Ishikawa (cell line): ENCODE measurements around the gene LCNL1.

Source experiments
- CEBPB ChIP-seq: IDR thresholded peaks from 2 replicates; pipeline ENCODE4 v1.6.1; 2012
- CREB1 ChIP-seq: IDR thresholded peaks from 2 replicates; pipeline ENCODE4 v1.6.1; 2012; ENCODE audit warnings: low read depth
- EGR1 ChIP-seq: IDR thresholded peaks from 2 replicates; pipeline ENCODE4 v1.6.1; 2012
- EP300 ChIP-seq: IDR thresholded peaks from 2 replicates; pipeline ENCODE4 v1.6.1; 2012; ENCODE audit warnings: borderline replicate concordance
- FOXM1 ChIP-seq: IDR thresholded peaks from 2 replicates; pipeline ENCODE4 v1.6.1; 2012; ENCODE audit warnings: low read depth, borderline replicate concordance
- NFIC ChIP-seq: IDR thresholded peaks from 2 replicates; pipeline ENCODE4 v1.6.1; 2012
- TAF1 ChIP-seq: IDR thresholded peaks from 2 replicates; pipeline ENCODE4 v1.6.1; 2012; ENCODE audit warnings: low read depth, mild to moderate bottlenecking
- TCF12 ChIP-seq: IDR thresholded peaks from 2 replicates; pipeline ENCODE4 v1.6.1; 2012; ENCODE audit warnings: low read depth
- TEAD4 ChIP-seq: IDR thresholded peaks from 2 replicates; pipeline ENCODE4 v1.6.1; 2012
- YY1 ChIP-seq: IDR thresholded peaks from 2 replicates; pipeline ENCODE4 v1.6.1; 2012; ENCODE audit warnings: low read depth
- ZBTB7A ChIP-seq: IDR thresholded peaks from 2 replicates; pipeline ENCODE4 v1.6.1; 2012; ENCODE audit warnings: low read depth
- TF ChIP-seq, protein P1 (sequence below): IDR thresholded peaks from 2 replicates; pipeline ENCODE4 v1.6.1; 2012
- TF ChIP-seq, protein P2 (sequence below): IDR thresholded peaks from 2 replicates; pipeline ENCODE4 v1.6.1; 2012
- TF ChIP-seq, protein P3 (sequence below): IDR thresholded peaks from 2 replicates; pipeline ENCODE4 v1.6.1; 2012; ENCODE audit warnings: low read depth, mild to moderate bottlenecking

LCNL1 gene

DNA sequence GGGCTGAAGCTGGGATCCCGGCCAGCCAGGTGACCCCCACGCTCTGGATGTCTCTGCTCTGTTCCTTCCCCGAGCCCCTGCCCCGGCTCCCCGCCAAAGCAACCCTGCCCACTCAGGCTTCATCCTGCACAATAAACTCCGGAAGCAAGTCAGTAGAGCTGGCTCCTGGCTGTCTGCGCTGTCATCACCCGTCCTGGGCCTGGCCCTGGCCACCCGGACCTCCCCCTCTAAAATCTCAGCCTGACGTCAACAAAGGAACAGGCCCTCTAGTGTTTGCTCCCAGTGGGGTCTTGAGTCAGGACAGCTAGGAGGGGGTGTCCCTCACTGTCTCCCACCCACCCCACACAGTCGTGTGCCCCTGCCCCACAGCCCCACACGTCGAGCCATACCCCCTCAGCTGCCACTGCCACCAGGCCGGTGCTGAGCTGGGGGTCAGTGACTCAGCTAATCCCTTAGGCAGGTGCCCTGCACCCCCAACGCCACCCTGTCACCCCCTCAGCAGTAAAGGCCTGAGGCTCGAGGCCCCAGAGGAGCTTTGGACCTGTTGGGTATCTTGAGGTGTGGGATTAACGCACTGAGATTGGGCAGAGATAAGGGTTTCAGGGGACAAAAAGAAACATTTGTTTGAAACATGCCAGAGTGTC lies 1.1 kb upstream of the LCNL1 start:
- TF ChIP-seq CEBPB (no peak), NFIC (no peak), EGR1 (no peak), EP300 (no peak), FOXM1 (no peak), YY1 (no peak), TAF1 (no peak), CREB1 (no peak), TEAD4 (no peak)
- TF ChIP-seq, protein P1, sequence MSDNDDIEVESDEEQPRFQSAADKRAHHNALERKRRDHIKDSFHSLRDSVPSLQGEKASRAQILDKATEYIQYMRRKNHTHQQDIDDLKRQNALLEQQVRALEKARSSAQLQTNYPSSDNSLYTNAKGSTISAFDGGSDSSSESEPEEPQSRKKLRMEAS: no peak
- TF ChIP-seq, protein P2, sequence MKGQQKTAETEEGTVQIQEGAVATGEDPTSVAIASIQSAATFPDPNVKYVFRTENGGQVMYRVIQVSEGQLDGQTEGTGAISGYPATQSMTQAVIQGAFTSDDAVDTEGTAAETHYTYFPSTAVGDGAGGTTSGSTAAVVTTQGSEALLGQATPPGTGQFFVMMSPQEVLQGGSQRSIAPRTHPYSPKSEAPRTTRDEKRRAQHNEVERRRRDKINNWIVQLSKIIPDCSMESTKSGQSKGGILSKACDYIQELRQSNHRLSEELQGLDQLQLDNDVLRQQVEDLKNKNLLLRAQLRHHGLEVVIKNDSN: no peak
- TF ChIP-seq, protein P3, sequence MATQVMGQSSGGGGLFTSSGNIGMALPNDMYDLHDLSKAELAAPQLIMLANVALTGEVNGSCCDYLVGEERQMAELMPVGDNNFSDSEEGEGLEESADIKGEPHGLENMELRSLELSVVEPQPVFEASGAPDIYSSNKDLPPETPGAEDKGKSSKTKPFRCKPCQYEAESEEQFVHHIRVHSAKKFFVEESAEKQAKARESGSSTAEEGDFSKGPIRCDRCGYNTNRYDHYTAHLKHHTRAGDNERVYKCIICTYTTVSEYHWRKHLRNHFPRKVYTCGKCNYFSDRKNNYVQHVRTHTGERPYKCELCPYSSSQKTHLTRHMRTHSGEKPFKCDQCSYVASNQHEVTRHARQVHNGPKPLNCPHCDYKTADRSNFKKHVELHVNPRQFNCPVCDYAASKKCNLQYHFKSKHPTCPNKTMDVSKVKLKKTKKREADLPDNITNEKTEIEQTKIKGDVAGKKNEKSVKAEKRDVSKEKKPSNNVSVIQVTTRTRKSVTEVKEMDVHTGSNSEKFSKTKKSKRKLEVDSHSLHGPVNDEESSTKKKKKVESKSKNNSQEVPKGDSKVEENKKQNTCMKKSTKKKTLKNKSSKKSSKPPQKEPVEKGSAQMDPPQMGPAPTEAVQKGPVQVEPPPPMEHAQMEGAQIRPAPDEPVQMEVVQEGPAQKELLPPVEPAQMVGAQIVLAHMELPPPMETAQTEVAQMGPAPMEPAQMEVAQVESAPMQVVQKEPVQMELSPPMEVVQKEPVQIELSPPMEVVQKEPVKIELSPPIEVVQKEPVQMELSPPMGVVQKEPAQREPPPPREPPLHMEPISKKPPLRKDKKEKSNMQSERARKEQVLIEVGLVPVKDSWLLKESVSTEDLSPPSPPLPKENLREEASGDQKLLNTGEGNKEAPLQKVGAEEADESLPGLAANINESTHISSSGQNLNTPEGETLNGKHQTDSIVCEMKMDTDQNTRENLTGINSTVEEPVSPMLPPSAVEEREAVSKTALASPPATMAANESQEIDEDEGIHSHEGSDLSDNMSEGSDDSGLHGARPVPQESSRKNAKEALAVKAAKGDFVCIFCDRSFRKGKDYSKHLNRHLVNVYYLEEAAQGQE: no peak

DNA sequence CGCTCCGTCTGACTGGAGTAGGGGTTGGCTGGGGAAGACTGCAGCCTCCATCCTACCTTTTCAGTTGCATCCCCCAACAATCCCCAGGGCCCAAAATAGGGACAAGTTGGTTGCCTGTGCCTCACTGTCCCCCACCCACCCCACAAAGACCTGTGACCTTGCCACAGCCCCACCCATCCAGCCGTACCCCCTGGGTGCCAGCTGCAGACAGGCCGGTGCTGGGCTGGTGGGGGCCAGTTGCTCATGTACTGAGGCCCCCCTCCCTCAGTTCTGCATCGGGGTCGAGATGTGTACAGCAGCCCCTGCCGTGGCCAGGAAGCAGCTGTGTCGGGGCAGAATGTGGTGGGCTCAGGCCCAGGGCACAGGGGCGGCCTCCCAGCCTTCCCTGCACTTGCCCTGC lies 374 bp downstream of the LCNL1 start:
- no peak for TF ChIP-seq EGR1

DNA sequence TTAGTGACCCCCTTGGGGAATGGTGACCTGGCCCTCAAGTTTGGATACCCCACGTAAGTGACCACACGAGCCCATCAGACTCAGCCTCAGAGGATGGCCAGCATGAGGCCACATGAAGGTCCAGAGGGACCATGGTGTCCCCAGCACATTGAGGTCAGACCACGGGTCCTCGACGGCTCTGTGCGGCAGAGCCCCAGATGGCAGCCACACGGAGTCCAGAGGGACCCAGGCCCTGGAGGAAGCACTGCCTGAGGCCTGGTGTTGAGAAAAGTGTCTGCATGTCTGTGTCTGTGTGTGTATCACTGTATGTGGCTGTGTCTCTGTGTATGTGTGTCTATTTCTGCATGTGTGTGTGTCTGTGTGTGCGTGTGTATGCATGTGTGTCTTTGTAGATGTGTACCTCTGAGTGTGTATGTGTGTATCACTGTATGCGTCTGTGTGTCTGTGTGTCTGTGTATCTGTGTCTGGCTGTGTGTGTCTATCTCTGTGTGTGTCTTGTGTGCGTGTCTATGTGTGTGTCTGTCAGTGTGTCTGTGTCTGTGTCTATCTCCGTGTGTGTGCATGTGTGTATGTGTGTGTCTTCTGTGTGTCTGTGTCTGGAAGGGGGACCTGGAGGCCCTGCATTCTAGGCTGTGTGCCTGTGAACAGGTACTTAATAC lies 992 bp downstream of the LCNL1 start:
- no peak for TF ChIP-seq ZBTB7A

DNA sequence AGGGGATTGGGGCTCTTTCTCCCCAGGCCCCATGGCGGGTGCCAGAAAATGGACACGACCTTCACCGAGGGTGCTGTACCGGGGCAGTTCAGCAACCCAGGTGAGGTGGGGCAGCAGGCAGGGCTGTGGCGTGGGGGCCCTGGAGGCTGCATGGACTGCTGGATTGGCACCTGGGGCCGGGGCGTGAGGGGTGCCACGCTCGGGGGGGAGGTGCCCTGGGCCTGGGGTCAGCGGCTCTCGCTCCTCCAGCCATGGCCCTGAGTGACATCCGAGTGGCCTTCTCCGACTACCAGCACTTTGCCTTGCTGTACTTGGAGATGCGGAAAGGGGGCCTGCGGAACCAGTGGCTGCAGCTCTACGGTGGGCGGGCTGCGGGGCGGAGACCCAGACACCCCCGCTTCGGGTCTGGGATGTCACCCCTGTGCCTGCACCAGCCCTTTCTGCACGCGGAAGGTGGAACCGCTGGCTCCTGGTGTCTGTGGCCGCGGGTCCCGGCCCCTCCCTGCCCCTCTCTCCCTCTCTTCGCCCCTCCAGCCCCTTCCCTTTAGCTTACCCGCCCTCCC lies 1.8 kb downstream of the LCNL1 start:
- no peak for TF ChIP-seq TCF12
- no peak for TF ChIP-seq TAF1
- TF ChIP-seq, protein P1: no peak
- TF ChIP-seq FOXM1: no peak
- no peak for TF ChIP-seq CREB1
- no peak for TF ChIP-seq EP300
- TF ChIP-seq TEAD4: no peak
- TF ChIP-seq, protein P3: no peak
- TF ChIP-seq ZBTB7A: no peak
- TF ChIP-seq YY1: no peak
- TF ChIP-seq EGR1: no peak

DNA sequence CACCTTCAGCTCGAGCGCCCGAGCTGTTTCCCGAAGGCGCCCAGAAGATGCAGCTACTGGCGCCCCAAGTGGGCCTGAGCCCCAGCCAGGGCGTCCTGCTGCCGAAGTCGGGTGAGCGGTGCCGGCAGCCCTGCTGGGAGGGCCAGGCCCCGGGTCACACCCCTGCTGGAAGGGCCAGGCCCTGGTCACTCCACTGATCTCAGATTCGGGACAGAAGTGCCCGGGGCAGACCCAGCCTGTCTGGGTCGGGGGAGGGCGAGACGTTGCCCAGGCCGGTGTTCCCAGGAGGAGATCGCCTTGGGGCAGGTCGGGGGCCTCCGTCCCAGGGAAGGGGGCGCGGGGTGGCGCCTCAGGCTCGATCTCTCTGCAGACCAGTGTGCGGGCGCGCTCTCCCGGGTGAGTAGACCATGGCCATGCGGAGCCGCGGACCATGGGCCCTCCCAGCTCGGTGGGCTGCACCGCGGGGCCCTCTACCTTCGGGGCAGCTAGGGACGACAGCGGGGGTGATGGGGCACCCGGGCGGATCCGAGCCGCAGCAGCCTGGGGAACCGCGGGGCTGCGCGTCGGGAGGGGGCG lies 2.3 kb downstream of the LCNL1 start:
- TF ChIP-seq TEAD4 (no peak), CEBPB (no peak), NFIC (no peak), TAF1 (no peak), EP300 (no peak)
- TF ChIP-seq, protein P2: no peak
- TF ChIP-seq, protein P1: no peak

DNA sequence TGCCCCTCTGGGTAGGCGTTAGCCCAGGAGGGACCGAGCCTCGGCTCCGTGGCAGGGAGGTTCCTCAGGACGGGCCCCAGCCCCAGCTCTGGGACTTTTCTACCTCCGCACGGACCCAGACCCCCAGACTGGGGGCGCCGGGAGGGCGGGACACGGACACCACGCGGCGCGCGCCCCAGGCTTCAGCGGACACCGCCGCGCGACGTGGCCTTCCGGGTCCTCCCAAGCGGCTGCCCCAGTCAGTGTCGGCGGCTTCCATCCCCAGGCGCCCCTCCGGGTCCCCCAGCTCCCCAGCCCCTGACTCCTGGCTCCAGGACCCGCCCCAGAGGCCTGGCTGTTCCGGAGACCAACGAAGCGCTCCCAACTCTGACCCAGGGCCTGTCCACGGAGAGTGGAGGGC lies 3.1 kb downstream of the LCNL1 start:
- TF ChIP-seq EP300: no peak
- TF ChIP-seq, protein P1: no peak
- TF ChIP-seq, protein P2: no peak
- TF ChIP-seq CEBPB: no peak
- TF ChIP-seq YY1: no peak
- TF ChIP-seq TAF1: no peak
- TF ChIP-seq CREB1: no peak
- TF ChIP-seq, protein P3: no peak
- TF ChIP-seq EGR1: no peak
- no peak for TF ChIP-seq TCF12
